PFSK-1 (cell line): Measurements from ENCODE around the gene TXNDC12.

Source experiments
- FOXP2 ChIP-seq: optimal IDR thresholded peaks from 2 replicates; pipeline ENCODE3; 2011; ENCODE audit warnings: borderline replicate concordance, control low read depth, inconsistent platforms; ENCODE audit not compliant: insufficient read depth; ENCODE audit errors: extremely low read length, extremely low read depth
- POLR2AphosphoS5 ChIP-seq: IDR thresholded peaks from 2 replicates; pipeline ENCODE4 v1.6.1; 2012; ENCODE audit warnings: low read depth, mild to moderate bottlenecking, control low read depth, low read length, moderate library complexity
- REST ChIP-seq, 2 experiments: IDR thresholded peaks; 2 replicates each; pipeline versions ENCODE4 v1.6.1 to v1.8.0; 2011 to 2012; ENCODE audit warnings: low read depth in 2 of 2, low read length in 2 of 2, control low read depth in 1 of 2, inconsistent platforms in 1 of 2, mild to moderate bottlenecking in 1 of 2, moderate library complexity in 1 of 2; ENCODE audit not compliant: insufficient read depth in 1 of 2
- SIN3A ChIP-seq: IDR thresholded peaks from 2 replicates; pipeline ENCODE4 v1.6.1; 2012; ENCODE audit warnings: mild to moderate bottlenecking, low read length, moderate library complexity, borderline replicate concordance; ENCODE audit not compliant: insufficient read depth
- TAF1 ChIP-seq: IDR thresholded peaks from 2 replicates; pipeline ENCODE4 v1.6.1; 2012; ENCODE audit warnings: low read length, control low read depth, borderline replicate concordance; ENCODE audit not compliant: insufficient read depth

Gene TXNDC12

GRCh38 chr1:51998701-51999100 is 56.3 kb downstream of the TXNDC12 start:
- no peak for TF ChIP-seq REST (IDR thresholded peaks at IDR 0.05; ENCODE audit: insufficient read depth in 1 of 2, low read depth in 2 of 2, low read length in 2 of 2)
- TF ChIP-seq FOXP2, result no peak
- TF ChIP-seq SIN3A, result no peak
- no peak for TF ChIP-seq TAF1
- no peak for TF ChIP-seq POLR2AphosphoS5

- no peak for TF ChIP-seq TAF1
- no peak for TF ChIP-seq POLR2AphosphoS5
- TF ChIP-seq FOXP2, result no peak
Measured at GRCh38 chr1:51997974-51998382, 57.0 kb downstream of the TXNDC12 start.

GRCh38 chr1:51990478-51990965 is 64.5 kb downstream of the TXNDC12 start, which contains the start of gene RAB3B:
Gene RAB3B (minus strand): TSS chr1:51990700. CDS start chr1:51977117, 13,583 bp downstream.
- no peak for TF ChIP-seq SIN3A
- no peak for TF ChIP-seq POLR2AphosphoS5
- TF ChIP-seq REST (IDR thresholded peaks at IDR 0.05; ENCODE audit: insufficient read depth in 1 of 2, low read depth in 2 of 2, low read length in 2 of 2), result no peak
- no peak for TF ChIP-seq TAF1
- no peak for TF ChIP-seq FOXP2

GRCh38 chr1:51989582-51990477 is 65.2 kb downstream of the TXNDC12 start:
- TF ChIP-seq SIN3A (no peak), POLR2AphosphoS5 (no peak), REST (IDR thresholded peaks at IDR 0.05; ENCODE audit: insufficient read depth in 1 of 2, low read depth in 2 of 2, low read length in 2 of 2) (no peak)

GRCh38 chr1:51988254-51988653 is 66.7 kb downstream of the TXNDC12 start:
- TF ChIP-seq SIN3A, result no peak
- no peak for TF ChIP-seq TAF1
- TF ChIP-seq POLR2AphosphoS5, result no peak
- TF ChIP-seq REST (IDR thresholded peaks at IDR 0.05; ENCODE audit: insufficient read depth in 1 of 2, low read depth in 2 of 2, low read length in 2 of 2), result no peak
- TF ChIP-seq FOXP2, result no peak
